Cortex of kidney (tissue), 1 donor: ENCODE data around the gene CTSW.

Experiments used
- DNase-seq: peaks from one replicate; lab custom pipeline; 2025; lab: John Stamatoyannopoulos, UW

Gene CTSW

DNA sequence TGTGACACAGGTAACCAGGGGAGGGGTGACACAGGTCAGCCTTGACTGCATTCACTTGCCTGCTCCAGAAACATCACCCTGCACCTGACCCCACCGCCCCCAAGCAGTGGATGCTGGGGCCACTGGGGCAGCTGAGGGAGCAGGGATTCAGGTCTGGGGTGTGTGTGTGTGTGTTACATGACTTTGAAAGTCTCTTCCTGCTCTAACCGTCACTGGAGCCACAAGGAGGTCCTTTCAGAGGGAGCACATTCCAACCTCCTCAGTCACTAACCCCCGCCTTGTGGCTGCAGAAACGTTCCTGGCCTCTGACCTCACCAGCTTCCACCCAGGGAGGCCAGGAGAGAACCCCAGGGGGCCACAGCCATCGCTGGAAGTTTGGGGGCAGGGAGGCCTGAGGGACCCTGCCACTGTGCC, 23.4 kb downstream of the CTSW start:
- no peak for DNase-seq

DNA sequence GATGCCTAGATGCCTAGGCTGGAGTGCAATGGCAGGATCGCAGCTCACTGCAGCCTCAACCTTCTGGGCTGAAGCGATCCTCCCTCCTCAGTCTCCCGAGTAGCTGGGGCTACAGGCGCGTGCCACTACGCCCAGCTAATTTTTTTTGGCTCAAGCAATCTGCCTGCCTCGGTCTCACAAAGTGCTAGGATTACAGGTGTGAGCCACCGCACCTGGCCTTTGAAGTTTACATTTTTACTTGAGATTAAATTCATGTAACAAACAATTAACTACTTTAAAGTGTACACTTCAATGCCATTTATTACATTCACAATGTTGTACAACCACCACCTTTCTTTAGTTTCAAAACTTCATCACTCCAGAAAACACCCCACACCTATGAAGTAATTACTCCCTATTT, 24.1 kb downstream of the CTSW start:
- no peak for DNase-seq

DNA sequence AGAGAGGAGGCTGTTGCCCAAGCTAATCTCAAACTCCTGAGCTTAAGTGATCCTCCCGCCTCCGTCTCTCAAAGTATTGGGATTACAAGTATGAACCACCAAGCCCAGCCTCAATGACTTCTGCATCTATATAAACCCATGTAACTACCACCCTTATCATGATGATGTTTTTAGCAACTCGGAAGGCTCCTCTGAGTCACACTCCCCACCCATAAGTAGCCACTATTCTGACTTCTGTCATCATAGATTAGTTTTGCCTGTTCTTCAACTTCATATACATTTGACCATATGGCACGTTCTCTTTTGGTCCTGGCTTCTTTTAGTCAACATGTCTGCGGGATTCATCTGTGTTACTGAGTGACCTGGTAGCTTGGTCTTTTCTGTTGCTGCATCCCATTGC, 27.0 kb downstream of the CTSW start:
- DNase-seq: no peak

DNA sequence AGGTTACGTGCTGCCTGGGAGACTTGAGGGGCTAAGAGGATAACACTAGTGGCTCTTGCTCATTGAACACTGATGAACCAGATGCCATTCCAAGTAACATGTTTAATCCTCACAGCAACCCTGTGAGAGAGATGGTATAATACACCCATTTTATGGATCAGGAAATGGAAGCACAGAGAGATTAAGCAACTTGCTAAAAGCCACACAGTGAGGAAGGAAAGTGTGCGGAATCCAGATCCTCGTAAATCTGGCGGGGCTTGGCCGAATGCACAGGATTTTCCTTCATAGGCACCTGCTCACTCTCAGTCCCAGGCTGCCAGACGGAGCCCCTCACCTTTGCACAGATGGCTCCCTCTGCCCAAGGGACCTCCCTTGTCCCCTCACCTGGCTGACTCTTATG, 28.2 kb downstream of the CTSW start:
- DNase-seq: no peak

DNA sequence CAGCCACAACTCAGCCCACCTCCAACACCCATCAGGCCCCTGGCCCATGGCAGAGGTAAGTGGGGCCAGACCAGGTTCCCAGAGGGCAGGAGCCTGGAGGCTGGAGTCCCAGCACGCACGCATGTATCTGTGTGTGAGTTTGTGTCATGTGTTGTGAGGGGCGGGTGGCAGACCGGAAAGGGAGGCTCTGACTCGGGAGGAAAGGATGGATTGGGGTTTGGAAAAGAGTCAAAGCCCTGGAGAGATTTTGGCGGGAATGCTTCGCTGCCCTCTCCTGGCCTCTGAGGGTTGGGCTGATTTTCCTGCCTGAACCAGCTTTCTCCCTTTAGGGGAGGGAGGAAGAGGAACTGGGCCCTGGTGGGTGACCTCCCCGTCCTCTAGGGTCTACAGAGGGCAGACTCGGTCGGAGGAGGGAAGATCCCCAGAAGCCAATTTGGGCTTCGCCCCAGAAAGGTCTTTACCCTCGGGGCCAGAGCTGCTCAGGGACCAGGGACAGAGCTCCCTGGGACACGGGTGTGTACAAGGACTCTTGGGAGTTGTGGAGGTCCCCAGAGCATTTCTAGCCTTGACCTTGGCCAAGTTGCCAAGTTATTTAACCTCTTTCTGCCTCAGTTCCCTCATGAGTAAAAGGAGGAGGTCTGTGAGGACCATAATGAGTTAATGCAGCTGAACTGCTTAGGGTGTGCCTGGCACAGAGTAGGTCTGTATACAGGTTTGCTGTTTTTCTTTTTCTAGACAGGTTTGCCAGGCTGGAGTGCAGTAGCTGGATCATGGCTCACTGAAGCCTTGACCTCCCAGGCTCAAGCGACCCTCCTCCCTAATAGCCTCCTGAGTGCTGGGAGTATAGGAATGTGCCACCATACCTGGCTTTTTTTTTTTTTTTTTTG, 32.3 kb downstream of the CTSW start:
- DNase-seq: no peak

DNA sequence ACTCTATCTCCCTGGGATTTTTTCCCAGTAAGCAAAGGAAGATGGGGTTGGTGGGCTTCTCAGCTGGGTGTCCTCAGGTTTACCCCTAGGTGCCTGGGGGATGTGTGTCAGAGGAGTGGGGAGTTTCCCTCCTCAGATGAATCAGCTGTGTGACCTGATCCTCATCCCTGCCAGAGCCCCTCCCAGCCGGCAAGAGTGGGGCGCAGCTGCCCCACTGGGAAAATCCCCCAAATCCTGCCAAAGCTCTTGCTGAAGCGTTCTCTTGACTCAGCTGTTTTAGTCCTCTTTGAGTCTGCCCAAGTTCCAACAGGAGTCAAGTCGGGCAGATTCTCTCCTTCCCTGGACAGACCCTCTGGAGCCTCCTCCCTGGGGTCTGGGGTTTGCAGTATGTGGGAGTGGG, 33.2 kb downstream of the CTSW start:
- DNase-seq: no peak

DNA sequence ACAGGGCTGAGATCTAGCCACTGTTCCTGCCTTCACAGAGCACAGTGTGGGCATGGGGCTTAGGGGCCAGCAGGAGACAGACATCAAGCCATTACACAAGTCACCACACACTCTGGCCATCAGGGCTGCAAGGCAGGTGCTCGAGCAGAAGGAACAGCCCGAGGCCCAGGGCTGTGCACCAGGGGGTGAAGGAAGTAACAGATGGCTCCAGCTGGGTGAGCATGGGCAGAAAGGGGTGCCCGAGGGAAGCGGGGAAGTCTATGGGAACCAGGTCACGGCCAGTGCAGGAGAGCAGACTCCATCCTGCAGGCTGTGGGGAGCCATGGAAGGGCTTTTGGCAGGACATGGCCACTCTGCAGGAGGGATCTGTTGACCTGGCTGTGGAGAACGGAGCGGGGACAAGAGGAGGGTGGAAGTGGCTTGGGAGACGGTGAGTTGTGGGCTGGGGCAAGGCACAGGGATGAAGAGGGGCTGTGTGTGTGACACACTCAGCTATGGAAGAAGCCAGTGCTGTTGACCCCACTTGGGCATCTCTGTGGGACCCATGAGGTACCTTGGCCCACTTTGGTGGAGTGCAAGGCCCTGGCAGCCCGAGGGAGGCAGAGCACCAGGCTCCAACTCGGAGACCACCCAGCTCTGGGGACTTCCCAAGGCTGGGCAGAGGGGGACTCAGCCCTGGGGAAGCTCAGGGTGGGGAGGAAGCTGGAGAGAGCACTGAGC, 35.6 kb downstream of the CTSW start:
- no peak for DNase-seq

DNA sequence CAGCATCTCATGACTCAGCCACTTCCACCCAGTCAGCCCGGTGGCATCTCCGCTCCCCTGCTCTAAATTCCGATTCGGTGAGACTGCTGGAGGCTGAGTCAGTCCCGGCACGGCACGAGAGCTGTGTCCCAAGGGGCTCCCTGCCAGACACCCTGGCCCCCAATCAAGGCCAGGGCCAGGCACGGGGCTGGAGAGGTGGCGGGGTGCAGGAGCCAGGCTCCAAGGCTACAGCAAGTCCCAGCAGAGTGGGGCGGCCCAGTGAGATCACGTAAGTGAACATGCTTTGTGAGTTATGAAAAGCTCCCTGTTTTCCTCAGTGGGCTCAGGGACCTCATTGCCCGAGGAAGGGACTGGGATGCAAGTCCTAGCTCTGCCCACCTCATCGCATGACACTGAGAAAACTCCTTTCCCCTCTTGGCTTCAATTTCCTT, 36.2 kb downstream of the CTSW start:
- no peak for DNase-seq

DNA sequence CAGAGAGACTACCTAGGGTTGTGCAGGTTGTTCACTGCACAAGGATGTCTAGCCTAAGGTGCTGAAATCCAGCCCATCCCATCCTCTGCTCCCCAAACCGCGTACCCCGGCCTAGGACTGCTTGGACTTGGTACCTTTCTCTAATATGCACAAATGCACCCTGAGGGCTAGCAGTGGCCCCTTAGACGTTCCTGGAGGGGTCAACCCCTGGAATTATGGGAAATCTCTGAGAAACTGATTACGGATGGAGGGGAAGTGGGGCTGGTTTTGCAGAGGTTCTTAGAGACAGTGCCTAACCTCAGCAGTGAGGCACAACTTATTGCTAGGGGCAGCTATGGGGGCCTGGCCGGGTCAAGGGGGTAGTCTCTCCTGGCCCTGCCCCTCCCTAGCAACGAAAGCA, 36.8 kb downstream of the CTSW start:
- no peak for DNase-seq

DNA sequence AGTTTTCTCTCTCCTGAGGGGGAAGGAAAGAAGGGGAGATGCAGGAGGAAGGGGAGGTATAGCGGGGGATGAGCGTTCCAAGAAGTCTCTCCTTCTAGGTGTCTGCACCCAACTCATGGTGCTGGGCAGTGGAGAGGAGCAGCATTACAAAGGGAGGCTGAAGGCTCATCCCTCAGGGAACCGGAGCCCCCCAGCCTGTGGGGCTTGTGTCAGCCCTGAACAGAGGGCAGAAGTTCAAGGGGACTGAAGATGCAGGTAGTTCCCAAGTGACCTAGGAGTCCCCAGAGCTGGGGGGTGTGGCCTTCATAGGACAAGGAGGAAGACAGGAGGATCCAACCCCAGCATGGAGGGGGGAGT, 37.4 kb downstream of the CTSW start:
- DNase-seq: no peak

DNA sequence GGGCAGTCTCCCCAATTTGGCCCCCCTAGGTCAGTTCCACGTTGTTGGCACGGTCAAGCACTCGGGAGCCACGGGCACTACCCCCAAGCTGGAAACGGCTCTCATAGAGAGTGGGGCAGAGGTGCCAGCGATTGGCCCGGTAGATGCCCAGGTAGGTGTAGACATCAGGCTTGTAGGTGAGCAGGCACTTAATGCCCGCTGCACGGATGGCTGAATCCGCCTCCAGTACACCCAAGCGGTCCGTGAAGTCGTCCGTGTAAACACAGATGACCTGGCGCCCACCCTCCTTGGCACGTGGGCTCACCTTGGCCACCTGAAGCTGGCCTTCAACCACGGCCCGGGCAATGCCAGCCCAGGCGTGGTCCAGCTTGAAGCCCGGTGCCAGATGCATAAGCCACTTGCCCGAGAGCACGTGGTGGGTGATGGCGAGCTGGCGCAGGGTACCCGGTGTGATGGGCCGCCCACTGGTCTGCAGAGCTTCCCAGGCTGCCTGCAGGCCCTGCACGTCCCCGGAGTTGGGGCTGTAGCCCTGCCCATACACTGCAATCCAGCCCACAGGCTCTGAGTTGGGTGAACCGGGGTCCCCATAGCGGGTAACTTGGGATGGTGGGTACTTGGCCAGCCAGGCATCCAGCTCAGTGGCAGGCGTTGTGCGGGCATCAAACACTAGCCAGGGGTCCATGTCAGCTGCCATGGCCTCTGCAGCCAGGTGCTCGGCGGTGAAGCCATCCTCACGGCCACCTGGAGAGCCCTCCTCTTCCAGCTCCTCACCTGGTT, 38.0 kb downstream of the CTSW start:
- no peak for DNase-seq

DNA sequence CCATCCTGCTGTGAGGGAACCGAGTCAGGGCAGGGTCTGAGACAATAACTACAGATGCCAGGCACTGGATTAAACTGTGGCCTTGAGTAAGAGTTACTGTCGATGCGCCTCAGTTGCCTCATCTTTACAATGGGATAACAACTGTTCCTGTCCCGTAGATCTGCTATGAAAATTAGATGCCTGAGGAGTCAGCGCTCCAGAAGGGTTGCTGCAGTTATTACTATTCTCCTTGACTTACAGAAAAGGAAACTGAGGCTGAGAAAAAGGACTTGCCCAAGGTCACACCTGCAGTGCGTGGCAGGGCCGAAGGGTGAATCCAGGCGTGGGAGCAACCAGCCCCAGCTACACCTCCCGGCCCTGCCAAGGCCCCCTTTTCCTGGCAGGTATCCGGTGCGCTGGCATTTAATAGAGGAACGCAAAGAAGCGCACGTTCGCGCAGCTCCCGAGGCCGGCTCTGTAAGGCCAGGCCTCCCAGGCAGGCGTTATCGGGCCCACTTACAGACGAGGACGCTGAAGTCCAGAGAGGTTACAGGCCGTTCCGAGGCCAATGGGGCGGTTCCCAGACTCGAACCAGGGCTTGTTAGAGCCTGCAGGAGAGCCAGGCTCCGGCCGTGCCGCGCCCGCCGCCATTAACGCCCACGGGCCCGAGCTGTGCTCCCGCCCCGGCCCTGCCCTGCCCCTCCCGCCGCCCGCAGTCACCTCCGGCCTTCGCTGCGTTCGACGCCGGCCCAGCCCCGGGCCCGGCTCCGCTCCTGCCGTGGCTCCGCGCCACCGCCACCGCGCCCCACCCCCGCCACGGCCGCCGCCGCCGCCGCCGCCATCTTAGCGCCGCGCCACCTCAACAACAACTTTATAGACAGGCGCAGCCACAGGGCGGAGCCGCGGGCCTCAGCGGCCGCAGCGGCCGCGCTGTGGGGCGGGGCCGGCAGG, 38.8 kb downstream of the CTSW start, which contains the start of gene C11orf68:
Gene C11orf68 (minus strand): TSS at position 852 of the 930 bp plus-strand sequence. CDS start 31 bp downstream, at position 821.
- no peak for DNase-seq

DNA sequence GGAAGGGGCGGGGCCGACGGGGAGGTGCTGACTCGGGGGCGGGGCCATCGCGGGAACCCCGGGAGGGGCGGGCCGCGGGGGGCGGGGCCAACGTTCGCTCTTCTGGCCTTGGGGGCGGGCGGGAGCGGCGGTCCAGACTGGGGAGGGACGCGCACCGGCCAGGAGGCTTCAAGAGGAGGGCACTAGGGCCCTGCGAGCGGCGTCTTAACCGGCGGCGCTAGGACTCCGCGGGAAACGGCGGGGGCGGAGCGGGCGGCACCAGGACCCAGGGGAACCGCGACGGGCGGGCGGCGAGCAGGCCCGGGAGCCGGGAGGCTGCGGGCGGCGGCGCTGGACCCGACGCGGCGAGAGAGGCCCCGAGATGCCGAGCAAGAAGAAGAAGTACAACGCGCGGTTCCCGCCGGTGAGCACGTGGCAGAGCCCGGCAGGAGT, 39.5 kb downstream of the CTSW start, which contains the start of gene DRAP1:
Gene DRAP1 (plus strand): TSS at position 286 of the 432 bp plus-strand sequence. CDS start 76 bp downstream, at position 362.
- DNase-seq: peak; percentile 82

DNA sequence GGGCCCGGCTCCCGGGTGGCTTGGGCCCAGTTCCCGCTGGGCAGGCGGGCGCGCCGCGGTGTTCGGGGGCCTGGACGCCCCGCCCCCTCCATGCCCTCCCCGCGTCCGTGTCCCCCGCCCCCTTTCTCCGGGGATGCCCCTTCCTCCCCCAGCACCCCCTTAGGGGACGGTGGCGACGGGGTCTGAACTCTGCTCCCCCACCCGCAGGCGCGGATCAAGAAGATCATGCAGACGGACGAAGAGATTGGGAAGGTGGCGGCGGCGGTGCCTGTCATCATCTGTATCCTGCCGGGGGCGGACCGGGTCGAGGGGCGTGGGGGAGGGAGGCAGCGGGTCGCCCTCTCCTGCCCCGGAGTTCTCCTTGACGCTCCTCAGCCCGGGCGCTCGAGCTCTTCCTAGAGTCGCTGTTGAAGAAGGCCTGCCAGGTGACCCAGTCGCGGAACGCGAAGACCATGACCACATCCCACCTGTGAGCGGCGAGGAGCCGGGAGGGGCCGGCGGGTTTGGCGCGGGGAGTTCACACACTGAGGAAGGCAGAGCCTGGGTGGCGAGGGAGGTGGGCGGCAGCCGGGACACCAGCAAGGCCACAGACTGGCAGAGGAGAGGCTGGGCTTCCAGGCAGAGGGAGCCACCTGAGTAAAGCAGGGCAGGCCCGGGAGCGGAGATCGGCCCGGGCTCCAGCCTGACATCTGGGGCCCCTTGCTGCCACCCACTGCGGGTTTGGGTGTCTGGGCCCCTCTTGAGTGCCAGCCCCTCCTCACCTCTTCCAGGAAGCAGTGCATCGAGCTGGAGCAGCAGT, 40.1 kb downstream of the CTSW start:
- no peak for DNase-seq

DNA sequence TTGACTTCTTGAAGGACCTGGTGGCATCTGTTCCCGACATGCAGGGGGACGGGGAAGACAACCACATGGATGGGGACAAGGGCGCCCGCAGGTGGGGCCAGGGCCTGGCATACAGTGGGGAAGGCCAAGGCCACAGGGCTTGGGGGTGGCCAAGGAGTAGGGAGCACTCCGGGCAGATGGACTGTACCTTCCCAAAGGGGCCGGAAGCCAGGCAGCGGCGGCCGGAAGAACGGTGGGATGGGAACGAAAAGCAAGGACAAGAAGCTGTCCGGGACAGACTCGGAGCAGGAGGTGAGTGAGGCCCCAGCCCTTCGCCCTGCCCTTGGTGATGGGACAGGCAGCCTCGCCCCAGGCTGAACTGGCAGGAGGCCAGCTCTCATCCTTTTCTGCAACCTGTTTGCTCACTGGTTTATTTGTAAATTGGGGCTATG, 40.8 kb downstream of the CTSW start:
- no peak for DNase-seq

DNA sequence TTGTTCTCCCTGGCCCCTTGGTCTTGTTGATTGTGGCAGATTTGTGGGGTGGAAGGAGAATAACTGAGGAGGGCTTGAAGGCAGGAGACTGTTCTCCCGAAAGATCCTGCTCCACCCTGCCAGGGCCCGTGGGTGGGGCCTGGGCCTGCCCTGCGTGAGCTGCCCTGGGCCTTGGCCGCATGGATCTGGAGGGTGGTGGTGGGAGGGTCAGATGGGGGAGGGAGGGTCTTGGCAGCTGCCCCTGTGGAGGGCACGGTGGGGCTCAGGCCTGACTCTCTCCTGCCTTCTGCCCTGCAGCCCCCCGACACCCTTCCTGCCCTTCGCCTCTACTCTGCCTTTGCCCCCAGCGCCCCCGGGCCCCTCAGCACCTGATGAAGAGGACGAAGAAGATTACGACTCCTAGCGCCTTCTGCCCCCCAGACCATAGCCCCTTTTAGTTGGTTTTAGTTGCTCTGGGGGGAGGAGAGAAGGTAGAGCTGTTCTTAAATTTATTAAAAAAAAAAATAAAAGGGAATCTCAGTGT, 41.5 kb downstream of the CTSW start:
- DNase-seq: no peak

DNA sequence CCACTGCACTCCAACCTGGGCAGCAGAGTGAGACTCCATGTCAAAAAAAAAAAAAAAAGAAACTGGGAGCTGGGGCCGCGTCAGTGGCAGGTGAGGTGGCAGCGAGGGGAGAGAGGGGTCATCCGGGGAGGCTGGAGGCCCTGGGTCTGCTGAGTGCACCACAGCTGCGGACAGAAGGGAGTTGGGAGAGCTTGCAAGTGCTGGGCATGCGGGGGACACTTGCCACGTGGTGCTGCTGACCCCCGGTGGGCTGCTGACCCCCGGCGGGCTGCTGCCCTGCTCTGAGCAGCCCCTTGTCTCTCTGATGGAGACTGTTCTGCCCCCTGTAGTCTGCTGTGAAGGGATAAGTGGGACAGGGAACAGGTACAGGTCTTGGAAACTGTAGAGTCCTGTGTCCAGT, 42.2 kb downstream of the CTSW start:
- DNase-seq: no peak

DNA sequence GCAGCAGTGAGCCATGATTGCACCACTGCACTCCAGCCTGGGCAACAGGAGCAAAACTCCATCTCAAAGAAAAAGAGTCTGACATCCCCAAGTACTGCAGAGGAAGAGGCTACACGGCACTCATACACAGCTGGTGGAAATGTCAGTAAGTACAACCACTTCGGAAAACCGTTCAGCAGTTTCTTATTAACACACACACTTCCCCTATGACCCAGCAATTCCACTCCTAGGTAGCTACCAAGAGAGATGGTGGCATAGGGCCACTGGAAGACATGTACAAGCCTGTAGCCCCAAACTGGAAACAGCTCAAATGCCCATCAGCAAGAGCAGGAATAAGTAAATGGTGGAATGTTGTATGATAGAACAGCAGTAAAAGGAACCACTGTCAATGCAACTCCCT, 42.9 kb downstream of the CTSW start:
- no peak for DNase-seq

DNA sequence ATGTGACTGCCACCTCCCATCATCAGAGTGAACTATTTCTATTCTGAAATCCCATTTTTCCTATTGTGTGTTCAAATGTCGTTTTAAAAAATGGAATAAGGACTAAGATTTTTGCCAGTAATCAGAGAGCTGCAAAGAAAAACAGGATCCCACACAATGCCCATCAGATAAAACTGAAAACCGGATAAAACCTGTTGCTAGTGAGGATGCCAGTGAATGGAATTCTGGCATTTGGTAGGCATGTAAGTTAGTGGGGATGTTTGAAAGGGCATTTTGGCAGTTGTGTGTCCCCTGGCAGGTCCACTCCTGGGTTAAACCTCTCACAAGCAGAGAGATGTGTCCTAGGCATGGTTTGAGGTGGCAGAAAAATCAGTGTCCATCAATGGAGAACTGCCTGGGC, 45.8 kb downstream of the CTSW start:
- DNase-seq: no peak

DNA sequence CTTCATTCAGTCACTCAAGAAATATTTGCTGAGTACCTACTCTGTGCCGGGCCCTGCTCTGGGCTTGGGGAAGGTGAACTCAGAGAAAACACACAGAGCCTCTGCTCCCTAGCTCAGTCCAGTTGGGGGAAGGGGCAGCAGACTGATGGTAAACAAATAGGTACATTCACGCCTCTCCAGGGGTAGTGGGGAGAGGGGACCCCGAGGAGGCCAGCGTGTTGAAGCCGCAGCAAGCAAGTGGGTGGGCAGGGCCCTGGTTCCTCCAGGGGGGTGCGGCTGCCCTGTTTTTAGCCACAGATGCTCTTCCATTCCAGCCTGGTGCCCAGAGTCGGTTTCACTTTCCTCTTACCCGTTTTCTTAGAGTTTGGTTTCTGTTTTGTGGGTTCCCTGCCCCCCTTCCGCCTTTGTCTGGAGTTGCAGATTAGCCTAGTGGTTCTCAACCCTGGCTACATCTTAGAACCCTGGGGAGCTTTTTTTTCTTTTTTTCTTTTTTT, 48.3 kb downstream of the CTSW start:
- no peak for DNase-seq
